Astrocyte (in vitro differentiated cells and primary cell): ENCODE results near the gene ATXN7L3. TPM values are rescaled to one million over a fixed set of nuclear protein-coding genes. Genes with fewer than 3 reads are reported as not detected.

ENCODE experiments used
- DNase-seq: peaks from one replicate; pipeline ENCODE4 v3.0.0-alpha.2; 2010; ENCODE audit warnings: low read depth
- FAIRE-seq: peaks from 2 replicates; lab custom pipeline; 2011; peaks lifted over from hg19 to GRCh38; lab: Jason Lieb, UNC
- H2AFZ ChIP-seq: 2 replicates; pipeline ENCODE4 v1.6.0; 2012; ENCODE audit warnings: low read depth, low read length, inconsistent platforms
- H3K27ac ChIP-seq: 2 replicates; pipeline ENCODE4 v1.5.1; 2011; ENCODE audit warnings: low read depth, low read length, inconsistent platforms
- H3K27me3 ChIP-seq: 2 replicates; pipeline ENCODE4 v1.6.0; 2011; ENCODE audit warnings: low read length, inconsistent platforms; ENCODE audit not compliant: insufficient read depth
- H3K36me3 ChIP-seq: 2 replicates; pipeline ENCODE4 v1.5.1; 2011; ENCODE audit warnings: low read length, inconsistent platforms; ENCODE audit not compliant: insufficient read depth
- H3K4me1 ChIP-seq: 2 replicates; pipeline ENCODE4 v1.5.1; 2011; ENCODE audit warnings: low read length, inconsistent platforms; ENCODE audit not compliant: insufficient read depth
- H3K4me2 ChIP-seq: 2 replicates; pipeline ENCODE4 v1.6.0; 2012; ENCODE audit warnings: low read length, inconsistent platforms
- H3K4me3 ChIP-seq: 2 replicates; pipeline ENCODE4 v1.5.1; 2011; ENCODE audit warnings: low read depth, mild to moderate bottlenecking, low read length, inconsistent platforms; ENCODE audit not compliant: insufficient read depth
- H3K79me2 ChIP-seq: 2 replicates; pipeline ENCODE4 v1.6.0; 2012; ENCODE audit warnings: mild to moderate bottlenecking, low read length, inconsistent platforms; ENCODE audit not compliant: insufficient read depth
- H3K9ac ChIP-seq: 2 replicates; pipeline ENCODE4 v1.6.0; 2012; ENCODE audit warnings: mild to moderate bottlenecking, low read length, inconsistent platforms
- H3K9me3 ChIP-seq: 2 replicates; pipeline ENCODE4 v1.5.1; 2012; ENCODE audit warnings: low read depth, mild to moderate bottlenecking, low read length, inconsistent platforms; ENCODE audit not compliant: insufficient read depth
- H4K20me1 ChIP-seq: 2 replicates; pipeline ENCODE4 v1.6.0; 2012; ENCODE audit warnings: low read length, inconsistent platforms; ENCODE audit not compliant: insufficient read depth
- H3K27ac Mint-ChIP-seq: one replicate; pipeline ENCODE4 v1.8.0; 2021; ENCODE audit warnings: mild to moderate bottlenecking, mixed read lengths; ENCODE audit not compliant: unreplicated experiment
- H3K27me3 Mint-ChIP-seq: one replicate; pipeline ENCODE4 v1.8.0; 2021; ENCODE audit warnings: low read depth, mixed read lengths; ENCODE audit not compliant: unreplicated experiment
- H3K36me3 Mint-ChIP-seq: one replicate; pipeline ENCODE4 v1.8.0; 2021; ENCODE audit warnings: low read depth, mixed read lengths; ENCODE audit not compliant: unreplicated experiment
- H3K4me1 Mint-ChIP-seq: one replicate; pipeline ENCODE4 v1.8.0; 2021; ENCODE audit warnings: low read depth, mixed read lengths; ENCODE audit not compliant: unreplicated experiment
- H3K4me3 Mint-ChIP-seq: one replicate; pipeline ENCODE4 v1.8.0; 2021; ENCODE audit warnings: mild to moderate bottlenecking, moderate library complexity, mixed read lengths; ENCODE audit not compliant: unreplicated experiment
- H3K9me3 Mint-ChIP-seq: one replicate; pipeline ENCODE4 v1.8.0; 2021; ENCODE audit warnings: mild to moderate bottlenecking, mixed read lengths; ENCODE audit not compliant: unreplicated experiment
- EZH2 ChIP-seq: IDR thresholded peaks from 2 replicates; pipeline ENCODE4 v1.6.1; 2012; ENCODE audit warnings: mild to moderate bottlenecking, low read length, inconsistent platforms; ENCODE audit not compliant: insufficient read depth
- total RNA-seq: library from RNA; stranded (reverse); gene quantifications from 2 replicates; pipeline ENCODE4 v1.2.1, GENCODE V29; 2021
- TF ChIP-seq, protein P1 (sequence below): IDR thresholded peaks from 2 replicates; pipeline ENCODE4 v1.5.1; 2011; ENCODE audit warnings: low read depth, mild to moderate bottlenecking, inconsistent platforms, low read length, moderate library complexity; ENCODE audit not compliant: insufficient read depth

The ATXN7L3 gene
- total RNA-seq, 1 donor from 2014 or later: 87.0 TPM

DNA sequence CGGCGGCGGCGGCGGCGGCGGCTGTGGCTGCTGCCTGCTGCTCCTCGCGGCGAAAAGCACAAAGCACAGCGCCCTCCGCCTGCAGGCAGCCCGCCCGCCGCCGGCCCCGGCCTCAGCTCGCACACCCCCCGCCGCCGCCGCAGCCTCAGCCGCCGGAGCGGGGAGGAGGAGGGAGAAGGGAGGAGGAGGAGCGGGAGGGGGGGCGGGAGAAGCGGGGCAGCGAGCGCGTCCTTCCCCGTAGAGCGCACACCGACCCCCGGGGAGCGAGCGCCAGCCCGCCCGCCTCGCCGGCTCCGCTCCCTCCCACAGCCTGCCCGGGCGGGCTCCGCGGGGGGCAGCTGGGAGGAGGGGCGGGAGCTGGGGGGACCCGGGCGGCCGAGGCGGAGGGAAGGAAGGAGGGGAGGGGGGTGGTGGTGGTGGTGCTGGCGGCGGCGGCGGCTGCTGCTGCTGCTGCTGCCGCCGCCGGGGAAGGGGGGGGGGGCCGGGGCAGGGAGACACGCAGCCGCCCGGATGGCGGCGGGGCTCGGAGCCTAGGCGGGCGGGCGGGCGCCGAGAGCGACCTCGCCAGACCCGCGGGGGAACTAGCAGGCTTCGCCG lies 20.0 kb upstream of the ATXN7L3 start, which contains the start of gene UBTF:
UBTF (minus strand) TSS at position 60 of the 597 bp plus-strand sequence. CDS start 1,446 bp downstream, outside the sequence.
- H3K79me2 ChIP-seq: peaks cover 61% of the 10 kb centered on the region
- TF ChIP-seq, protein P1, sequence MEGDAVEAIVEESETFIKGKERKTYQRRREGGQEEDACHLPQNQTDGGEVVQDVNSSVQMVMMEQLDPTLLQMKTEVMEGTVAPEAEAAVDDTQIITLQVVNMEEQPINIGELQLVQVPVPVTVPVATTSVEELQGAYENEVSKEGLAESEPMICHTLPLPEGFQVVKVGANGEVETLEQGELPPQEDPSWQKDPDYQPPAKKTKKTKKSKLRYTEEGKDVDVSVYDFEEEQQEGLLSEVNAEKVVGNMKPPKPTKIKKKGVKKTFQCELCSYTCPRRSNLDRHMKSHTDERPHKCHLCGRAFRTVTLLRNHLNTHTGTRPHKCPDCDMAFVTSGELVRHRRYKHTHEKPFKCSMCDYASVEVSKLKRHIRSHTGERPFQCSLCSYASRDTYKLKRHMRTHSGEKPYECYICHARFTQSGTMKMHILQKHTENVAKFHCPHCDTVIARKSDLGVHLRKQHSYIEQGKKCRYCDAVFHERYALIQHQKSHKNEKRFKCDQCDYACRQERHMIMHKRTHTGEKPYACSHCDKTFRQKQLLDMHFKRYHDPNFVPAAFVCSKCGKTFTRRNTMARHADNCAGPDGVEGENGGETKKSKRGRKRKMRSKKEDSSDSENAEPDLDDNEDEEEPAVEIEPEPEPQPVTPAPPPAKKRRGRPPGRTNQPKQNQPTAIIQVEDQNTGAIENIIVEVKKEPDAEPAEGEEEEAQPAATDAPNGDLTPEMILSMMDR: no peak
- no peak for TF ChIP-seq EZH2
- H3K9me3 Mint-ChIP-seq: no peaks in the 10 kb centered on the region
- H2AFZ ChIP-seq: peak within 1 kb of the TSS; percentile 41
- peak within 1 kb of the TSS; percentile 86 for H3K27ac ChIP-seq
- H3K36me3 Mint-ChIP-seq: peaks cover 13% of the 10 kb centered on the region
- peaks cover 21% of the 10 kb centered on the region for H3K36me3 ChIP-seq
- H4K20me1 ChIP-seq: peaks cover 48% of the 10 kb centered on the region
- H3K27me3 Mint-ChIP-seq: no peaks in the 10 kb centered on the region
- no peaks in the 10 kb centered on the region for H3K9me3 ChIP-seq
- H3K4me3 ChIP-seq: peak within 1 kb of the TSS; percentile 76
- peaks cover 30% of the 10 kb centered on the region for H3K4me1 ChIP-seq
- H3K27me3 ChIP-seq: no peaks in the 10 kb centered on the region
- FAIRE-seq: no peak
- H3K4me3 Mint-ChIP-seq: peak within 1 kb of the TSS; percentile 90
- peak within 1 kb of the TSS; percentile 90 for H3K9ac ChIP-seq
- H3K4me2 ChIP-seq: peak within 1 kb of the TSS; percentile 98
- H3K27ac Mint-ChIP-seq: peak within 1 kb of the TSS; percentile 75
- DNase-seq: no peak
- peaks cover 13% of the 10 kb centered on the region for H3K4me1 Mint-ChIP-seq

DNA sequence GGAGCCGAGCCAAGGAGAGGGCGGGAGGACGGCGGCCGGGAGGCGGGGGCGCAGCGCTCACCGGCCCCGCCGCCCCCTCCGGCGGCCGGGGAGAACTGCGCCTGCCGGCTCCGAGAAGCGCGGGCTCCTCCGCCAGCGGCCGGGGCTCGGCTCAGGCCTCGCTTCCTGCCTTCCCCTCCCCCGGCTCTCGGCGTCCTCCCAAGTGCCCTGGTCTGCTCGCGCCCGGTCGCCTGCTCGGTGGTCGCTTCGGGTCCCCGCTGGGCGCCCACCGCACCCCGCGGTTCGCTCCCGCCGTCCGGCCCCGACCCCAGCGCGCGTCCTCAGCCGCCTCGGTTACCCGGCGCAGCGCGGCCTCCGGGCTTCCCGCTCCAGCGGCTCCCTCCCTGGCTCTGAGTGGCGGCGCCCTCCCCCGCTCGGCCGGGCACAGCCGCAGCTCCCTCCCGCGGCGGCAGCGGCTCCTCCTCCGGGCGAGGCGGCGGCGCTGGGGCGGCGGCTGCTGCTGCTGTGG lies 19.5 kb upstream of the ATXN7L3 start:
- H3K4me3 Mint-ChIP-seq: no peak overlapping the region

More for the DNA sequence above, 19.5 kb upstream of the ATXN7L3 start:
- H3K27me3 ChIP-seq: no peaks in the 10 kb centered on the region
- H3K79me2 ChIP-seq: peaks cover 61% of the 10 kb centered on the region
- peak overlapping the region; percentile 68 for H3K4me3 ChIP-seq
- FAIRE-seq (no peak), DNase-seq (no peak)
- H3K9ac ChIP-seq: peak overlapping the region; percentile 90
- H3K4me1 Mint-ChIP-seq: peaks cover 13% of the 10 kb centered on the region
- H3K36me3 ChIP-seq: peaks cover 21% of the 10 kb centered on the region
- no peaks in the 10 kb centered on the region for H3K9me3 ChIP-seq
- TF ChIP-seq, protein P1: no peak
- TF ChIP-seq EZH2: no peak
- peaks cover 53% of the 10 kb centered on the region for H4K20me1 ChIP-seq
- no peaks in the 10 kb centered on the region for H3K9me3 Mint-ChIP-seq
- no peak overlapping the region for H3K27ac Mint-ChIP-seq
- H3K27me3 Mint-ChIP-seq: no peaks in the 10 kb centered on the region
- peak overlapping the region; percentile 86 for H3K27ac ChIP-seq
- peaks cover 17% of the 10 kb centered on the region for H3K36me3 Mint-ChIP-seq
- no peak overlapping the region for H2AFZ ChIP-seq
- H3K4me1 ChIP-seq: peaks cover 30% of the 10 kb centered on the region
- H3K4me2 ChIP-seq: peak overlapping the region; percentile 98
